NT2/D1 (cell line): ENCODE measurements around the gene HSDL2.
A peak's percentile ranks its signal among the peaks of the same experiment; 100 is the strongest.

Experiments
- DNase-seq: peaks from one replicate; pipeline ENCODE4 v3.0.0-alpha.2; 2011; ENCODE audit warnings: low read depth, low spot score
- H3K27me3 ChIP-seq: 2 replicates; pipeline ENCODE4 v1.6.0; 2011; ENCODE audit warnings: mild to moderate bottlenecking; ENCODE audit not compliant: insufficient read length, insufficient read depth
- H3K36me3 ChIP-seq: 2 replicates; pipeline ENCODE4 v1.6.1; 2011; ENCODE audit warnings: mild to moderate bottlenecking, low read length, mixed read lengths; ENCODE audit not compliant: insufficient read depth, insufficient read length
- H3K4me1 ChIP-seq: 2 replicates; pipeline ENCODE4 v1.5.1; 2011; ENCODE audit not compliant: insufficient read depth, insufficient read length
- H3K4me3 ChIP-seq: 2 replicates; pipeline ENCODE4 v1.5.1; 2011; ENCODE audit warnings: low read depth; ENCODE audit not compliant: insufficient read length
- H3K9ac ChIP-seq: 2 replicates; pipeline ENCODE4 v1.6.0; 2011; ENCODE audit warnings: low read depth; ENCODE audit not compliant: insufficient read length
- H3K9me3 ChIP-seq: 2 replicates; pipeline ENCODE4 v1.5.1; 2011; ENCODE audit warnings: mild to moderate bottlenecking, low read length; ENCODE audit not compliant: insufficient read depth
- SUZ12 ChIP-seq: IDR thresholded peaks from 2 replicates; pipeline ENCODE4 v1.6.1; 2011; ENCODE audit not compliant: insufficient read length, insufficient read depth; ENCODE audit errors: extremely low read depth
- YY1 ChIP-seq: IDR thresholded peaks from 2 replicates; pipeline ENCODE4 v1.6.1; 2011; ENCODE audit not compliant: insufficient read length, insufficient read depth
- ZNF274 ChIP-seq: IDR thresholded peaks from 2 replicates; pipeline ENCODE4 v1.6.1; 2011; ENCODE audit warnings: mild to moderate bottlenecking, low read depth, low read length

Gene HSDL2

DNA sequence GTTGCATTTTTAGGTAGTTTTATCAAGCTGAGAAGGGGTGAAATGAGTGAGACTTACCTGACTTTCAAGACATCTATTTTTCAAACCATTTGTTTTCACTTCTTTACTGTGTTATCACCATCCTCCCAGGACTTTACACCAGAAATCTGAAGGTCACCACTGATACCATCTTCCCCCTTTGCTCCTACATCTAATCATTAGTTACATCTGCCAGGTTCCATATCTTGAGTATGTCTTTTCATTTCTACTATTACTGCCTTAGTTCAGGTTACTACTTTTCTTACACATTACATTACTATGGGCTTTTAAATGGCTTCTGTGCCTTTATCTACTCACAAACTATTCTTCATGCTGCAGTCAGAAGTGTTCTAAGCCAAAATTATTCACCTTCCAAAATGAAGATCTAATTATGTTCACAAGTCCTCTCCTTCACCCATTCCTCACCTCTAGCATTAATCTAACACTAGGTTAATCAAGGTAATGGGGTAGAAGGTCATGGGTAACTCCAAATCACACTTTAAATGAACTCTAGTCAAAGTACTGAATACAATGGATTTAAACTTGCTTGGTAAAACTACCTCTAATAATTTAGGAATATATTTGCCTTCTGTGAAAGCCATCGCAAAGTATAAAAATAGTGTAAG lies 2.1 kb upstream of the HSDL2 start:
- Histone ChIP-seq H3K9me3 (no peaks in the 10 kb centered on the region), H3K9ac (peak overlapping the region; percentile 14), H3K4me3 (peak overlapping the region; percentile 62), H3K27me3 (no peaks in the 10 kb centered on the region), H3K4me1 (no peaks in the 10 kb centered on the region), H3K36me3 (no peaks in the 10 kb centered on the region)
- no peak for DNase-seq
- TF ChIP-seq SUZ12 = no peak
- TF ChIP-seq ZNF274 = no peak
- no peak for TF ChIP-seq YY1

DNA sequence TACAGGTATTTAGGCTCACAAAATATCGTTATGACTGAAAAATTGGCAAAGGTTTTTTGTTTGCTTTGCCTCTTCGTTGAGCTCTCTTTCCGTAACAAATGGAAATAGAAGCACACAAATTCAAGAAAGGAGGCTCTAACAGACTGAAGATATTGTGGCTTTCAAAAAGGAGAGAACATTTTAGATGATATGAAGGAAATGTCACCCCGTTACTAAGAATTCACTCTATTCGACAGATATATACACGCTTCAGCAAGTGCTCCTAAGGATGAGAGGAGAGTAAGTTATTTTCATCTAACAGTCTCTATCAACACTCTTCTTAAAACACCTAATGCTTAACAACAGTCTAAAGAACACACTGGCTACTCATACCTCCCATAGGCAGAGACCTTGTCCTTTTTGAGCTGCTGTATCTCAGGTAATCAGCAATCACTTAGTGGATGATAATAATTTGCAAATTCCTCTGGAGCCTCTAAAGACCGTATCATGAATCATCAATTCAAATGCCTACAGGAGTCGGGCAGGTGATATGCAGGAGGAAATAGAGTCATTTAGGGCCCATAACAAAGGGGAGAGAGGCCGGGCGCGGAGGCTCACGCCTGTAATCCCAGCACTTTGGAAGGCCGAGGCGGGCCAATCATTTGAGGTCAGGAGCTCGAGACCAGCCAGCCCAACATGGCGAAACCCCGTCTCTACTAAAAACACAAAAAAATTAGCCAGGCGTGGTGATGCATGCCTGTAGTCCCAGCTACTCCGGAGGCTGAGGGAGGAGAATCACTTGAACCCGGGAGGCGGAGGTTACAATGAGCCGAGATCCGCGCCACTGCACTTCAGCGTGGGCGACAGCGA lies 1.4 kb upstream of the HSDL2 start:
- no peaks in the 10 kb centered on the region for H3K27me3 ChIP-seq
- no peaks in the 10 kb centered on the region for H3K4me1 ChIP-seq
- H3K36me3 ChIP-seq = no peaks in the 10 kb centered on the region
- H3K9me3 ChIP-seq = no peaks in the 10 kb centered on the region
- peak overlapping the region; percentile 62 for H3K4me3 ChIP-seq
- H3K9ac ChIP-seq = peak overlapping the region; percentile 94
- DNase-seq = peak; percentile 16
- TF ChIP-seq SUZ12 (no peak), ZNF274 (no peak), YY1 (no peak)

DNA sequence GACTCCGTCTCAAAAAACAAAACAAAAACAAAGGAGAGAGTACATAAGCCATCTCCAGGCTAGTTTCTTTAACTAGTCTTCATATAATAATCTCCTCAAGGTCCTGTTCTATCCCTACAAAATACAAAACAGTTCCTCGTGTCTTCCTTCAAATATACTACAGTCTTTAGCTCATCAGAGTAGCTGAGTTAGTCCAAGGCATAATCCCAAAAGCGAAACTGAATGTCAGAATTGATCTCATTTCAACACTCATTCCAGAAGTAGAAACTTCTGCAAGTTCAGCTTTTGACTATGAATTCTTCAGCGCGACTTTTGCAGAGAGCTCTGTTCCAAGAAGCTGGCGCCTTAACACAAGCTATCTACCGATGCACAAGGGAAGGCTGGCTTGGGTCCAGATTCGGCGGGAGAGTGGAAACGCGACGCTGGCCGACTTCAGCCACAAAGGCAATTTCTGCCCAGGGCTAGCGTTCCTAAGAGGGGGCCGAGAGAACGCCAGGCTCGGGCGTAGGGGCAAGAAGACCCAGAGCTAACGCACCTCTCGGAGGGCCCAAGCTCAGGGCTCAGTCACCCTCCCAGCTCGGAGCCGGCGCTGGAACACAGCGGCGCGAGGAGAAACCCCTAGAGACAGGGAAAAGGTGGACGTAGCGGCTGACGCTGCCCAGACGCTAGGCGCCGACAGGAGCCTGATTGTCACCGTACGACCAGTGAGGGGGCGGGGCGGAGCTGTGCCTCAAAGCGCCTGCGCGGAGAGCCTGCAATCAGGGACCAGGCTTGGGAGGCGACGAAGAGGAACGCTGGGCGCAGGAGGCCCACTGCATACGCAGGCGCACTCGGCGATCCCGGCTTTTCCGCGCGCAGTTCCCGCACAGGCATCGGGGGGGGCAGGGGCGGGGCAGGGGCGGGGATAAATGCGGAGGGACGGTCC lies 469 bp upstream of the HSDL2 start:
- Histone ChIP-seq H3K27me3 (no peaks in the 10 kb centered on the region), H3K9me3 (no peaks in the 10 kb centered on the region), H3K9ac (peak overlapping the region; percentile 97), H3K4me3 (peak overlapping the region; percentile 87), H3K4me1 (no peaks in the 10 kb centered on the region), H3K36me3 (peaks cover 1% of the 10 kb centered on the region)
- peak; percentile 99 for DNase-seq
- TF ChIP-seq SUZ12 (no peak), ZNF274 (no peak), YY1 (no peak)

DNA sequence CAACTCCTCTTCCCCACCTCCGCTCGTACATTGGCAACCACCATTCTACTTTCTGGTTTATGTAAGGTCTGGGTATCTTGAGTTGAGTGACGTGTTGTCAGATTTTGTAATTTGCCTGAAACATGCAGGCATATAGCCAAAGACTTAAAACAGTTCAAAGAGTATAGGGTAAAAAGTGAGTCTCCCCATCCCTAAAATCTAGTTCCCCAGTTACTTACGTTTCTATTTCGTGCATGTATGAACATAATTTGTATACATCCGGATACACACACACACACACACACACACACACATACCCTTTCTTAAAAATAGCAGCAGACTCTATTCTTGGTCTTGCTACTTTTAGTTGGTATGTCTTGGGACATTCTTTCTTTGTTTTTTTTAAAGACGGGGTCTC lies 915 bp downstream of the HSDL2 start:
- no peak for DNase-seq
- H3K9ac ChIP-seq = peak overlapping the region; percentile 2
- no peaks in the 10 kb centered on the region for H3K27me3 ChIP-seq
- TF ChIP-seq YY1 = no peak
- TF ChIP-seq SUZ12 = no peak
- no peak for TF ChIP-seq ZNF274
- peak overlapping the region; percentile 87 for H3K4me3 ChIP-seq
- H3K4me1 ChIP-seq = no peaks in the 10 kb centered on the region
- H3K9me3 ChIP-seq = no peaks in the 10 kb centered on the region
- H3K36me3 ChIP-seq = peaks cover 5% of the 10 kb centered on the region

GRCh38 chr9:112382066-112382465 lies 2.2 kb downstream of the HSDL2 start:
- Histone ChIP-seq H3K4me1 (no peaks in the 10 kb centered on the region), H3K9me3 (no peaks in the 10 kb centered on the region), H3K27me3 (no peaks in the 10 kb centered on the region), H3K36me3 (peaks cover 7% of the 10 kb centered on the region), H3K4me3 (no peak overlapping the region), H3K9ac (no peak overlapping the region)
- DNase-seq = no peak
- TF ChIP-seq ZNF274 (no peak), YY1 (no peak), SUZ12 (no peak)

GRCh38 chr9:112382501-112383364 lies 2.8 kb downstream of the HSDL2 start:
- H3K9me3 ChIP-seq = no peaks in the 10 kb centered on the region
- no peak overlapping the region for H3K9ac ChIP-seq
- peaks cover 13% of the 10 kb centered on the region for H3K36me3 ChIP-seq
- no peak for TF ChIP-seq ZNF274
- no peak for TF ChIP-seq SUZ12
- TF ChIP-seq YY1 = no peak
- H3K4me1 ChIP-seq = no peaks in the 10 kb centered on the region
- H3K4me3 ChIP-seq = no peak overlapping the region
- H3K27me3 ChIP-seq = no peaks in the 10 kb centered on the region
- no peak for DNase-seq
